NCI-H526 treated with DMSO at 0.1 percent for 48 hours (cell line): ENCODE results near the gene ZEB1.
A peak's percentile ranks its signal among the peaks of the same experiment; 100 is the strongest.
"Not testable (repeated sequence)": the region's sequence is repeated elsewhere in the genome, so short reads cannot be mapped to it uniquely, and the experiment has no call there.

Experiments
- DNase-seq: peaks from one replicate; lab custom pipeline; 2025; lab: John Stamatoyannopoulos, UW

The ZEB1 gene

DNA sequence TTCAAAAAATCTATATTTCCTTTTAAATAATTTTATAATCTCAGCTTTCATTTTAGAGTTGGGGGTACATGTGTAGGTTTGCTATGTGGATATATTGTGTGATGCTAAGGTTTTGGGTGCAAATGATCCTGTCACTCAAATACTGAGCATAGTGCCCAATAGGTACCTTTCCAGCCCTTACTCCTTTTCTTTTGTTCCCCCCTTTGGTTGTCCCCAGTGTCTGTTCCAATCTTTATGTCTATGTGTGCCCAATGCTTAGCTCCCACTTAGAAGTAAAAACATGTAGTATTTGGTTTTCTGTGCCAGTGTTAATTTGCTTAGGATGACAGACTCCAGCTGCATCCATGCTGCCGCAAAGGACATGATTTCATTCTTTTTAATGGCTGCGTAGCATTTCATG is 103.6 kb downstream of the ZEB1 start:
- no peak for DNase-seq

DNA sequence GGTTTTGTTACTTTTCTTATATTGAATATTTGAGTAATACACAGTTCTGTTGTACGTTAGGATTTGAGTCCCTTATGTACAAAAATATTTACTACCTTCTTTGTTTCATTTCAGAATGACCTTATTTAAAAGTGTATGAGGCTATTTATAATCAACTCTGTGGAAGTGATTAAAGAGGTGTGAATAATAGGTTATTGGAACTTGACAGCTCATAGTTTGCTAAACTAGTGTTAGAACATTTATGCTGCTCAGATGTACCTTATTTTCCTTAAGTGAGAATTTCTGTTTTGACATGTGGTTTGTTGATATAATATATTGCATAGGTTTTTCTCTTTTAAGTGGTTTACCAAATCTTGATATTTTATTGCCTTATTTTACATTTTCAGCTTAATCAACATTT is 105.5 kb downstream of the ZEB1 start:
- no peak for DNase-seq

DNA sequence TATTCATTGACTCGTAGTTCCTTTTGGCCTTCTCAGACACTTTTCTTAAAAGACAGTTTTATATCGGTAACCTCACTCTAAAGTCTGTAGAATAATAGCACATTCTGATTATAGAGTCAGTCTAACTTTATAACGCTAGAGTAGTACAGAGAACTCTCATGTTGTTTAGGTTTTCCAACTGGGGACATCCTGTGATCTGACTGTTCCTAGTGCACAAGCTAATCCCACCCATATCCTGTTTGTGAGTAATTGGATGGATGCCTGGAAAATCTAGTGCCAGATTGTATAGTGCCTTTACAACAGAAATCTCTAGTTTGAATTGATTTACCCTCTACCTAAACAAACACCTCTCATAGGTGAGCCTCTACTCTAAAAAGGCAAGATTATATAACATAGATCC is 107.4 kb downstream of the ZEB1 start:
- no peak for DNase-seq

DNA sequence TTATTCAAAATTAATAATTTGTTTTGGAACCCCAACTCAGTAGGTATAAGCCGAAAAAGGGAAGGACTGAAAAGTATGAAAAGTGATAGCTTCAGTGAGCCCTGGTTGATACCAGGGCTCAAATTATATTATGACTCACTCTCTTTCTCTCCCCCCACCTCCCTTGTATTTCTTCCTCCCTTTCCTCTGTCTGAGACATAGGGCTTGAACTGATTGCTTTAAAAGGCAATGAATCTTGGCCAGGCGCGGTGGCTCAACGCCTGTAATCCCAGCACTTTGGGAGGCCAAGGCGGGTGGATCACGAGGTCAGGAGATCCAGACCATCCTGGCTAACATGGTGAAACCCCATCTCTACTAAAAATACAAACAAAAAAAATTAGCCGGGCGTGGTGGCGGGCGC is 108.3 kb downstream of the ZEB1 start:
- DNase-seq, result not testable (repeated sequence)

DNA sequence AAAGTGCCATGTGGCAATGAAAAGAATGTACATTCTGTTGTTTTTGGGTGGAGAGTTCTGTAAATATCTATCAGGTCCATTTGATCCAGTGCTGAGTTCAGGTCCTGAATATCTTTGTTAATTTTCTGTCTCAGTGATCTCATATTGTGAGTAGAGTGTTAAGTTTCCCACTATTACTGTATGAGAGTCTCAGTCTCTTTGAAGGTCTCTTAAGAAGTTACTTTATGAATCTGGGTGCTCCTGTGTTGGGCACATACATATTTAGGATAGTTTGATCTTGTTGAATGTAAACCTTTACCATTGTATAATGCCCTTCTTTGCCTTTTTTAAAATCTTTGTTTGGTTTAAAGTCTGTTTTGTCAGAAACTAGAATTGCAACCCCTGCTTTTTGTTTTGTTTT is 109.5 kb downstream of the ZEB1 start:
- DNase-seq, result not testable (repeated sequence)

DNA sequence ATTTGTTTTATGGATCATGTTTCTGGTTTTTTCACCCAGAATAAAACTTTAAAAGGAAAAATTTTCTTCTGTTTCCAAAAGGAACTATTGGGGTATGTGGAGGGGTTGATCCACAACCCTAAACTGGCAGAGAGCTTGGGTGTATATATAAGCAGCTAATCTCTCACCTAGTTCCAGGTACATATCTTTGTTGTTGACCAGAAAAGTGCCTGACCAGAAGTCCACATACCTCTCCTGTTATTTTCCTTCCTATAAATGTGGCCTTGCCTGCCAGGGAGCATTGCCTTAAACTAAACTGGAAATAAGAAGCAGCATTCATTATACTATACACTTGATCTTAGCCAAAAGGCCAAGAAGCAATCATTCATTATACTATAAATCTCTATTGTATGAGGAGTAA is 112.0 kb downstream of the ZEB1 start:
- no peak for DNase-seq

DNA sequence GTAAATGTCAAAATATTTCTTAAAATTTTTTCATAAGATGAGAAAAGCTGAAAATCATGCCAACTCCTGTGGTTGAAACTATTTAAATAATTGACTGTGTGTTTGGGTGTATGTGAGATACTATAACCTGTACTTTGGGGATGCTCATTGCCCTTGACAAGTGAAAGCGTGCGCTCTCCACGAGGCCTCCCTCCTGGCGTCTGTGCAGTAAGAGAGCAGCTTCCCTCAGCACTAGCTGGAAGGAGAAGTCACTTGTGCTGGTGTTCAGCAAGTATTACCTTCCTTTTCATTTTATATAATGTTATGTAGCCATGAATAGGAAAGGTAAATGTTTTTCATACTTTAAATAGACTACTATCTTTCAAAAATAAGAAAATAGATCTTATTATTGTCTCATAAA is 118.9 kb downstream of the ZEB1 start:
- DNase-seq, result no peak

DNA sequence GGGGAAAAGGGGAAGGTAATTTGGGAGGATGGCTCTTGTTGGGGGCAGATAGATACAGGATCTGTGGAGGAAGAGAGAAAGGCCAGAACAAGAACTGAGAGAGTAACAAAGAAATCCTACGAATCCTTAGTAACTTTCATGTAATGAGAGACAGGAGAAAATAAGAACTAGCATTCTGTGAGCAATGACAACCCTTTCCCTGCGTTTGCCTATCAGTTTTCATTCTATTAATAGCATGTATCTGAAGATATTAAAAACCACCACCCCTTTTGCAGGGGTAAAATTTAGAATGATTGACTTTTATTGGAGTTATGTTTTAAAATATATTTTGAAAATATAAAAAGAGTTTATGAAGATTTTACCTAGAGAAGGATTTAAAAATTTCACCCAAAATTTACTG is 132.8 kb downstream of the ZEB1 start:
- DNase-seq, result no peak

DNA sequence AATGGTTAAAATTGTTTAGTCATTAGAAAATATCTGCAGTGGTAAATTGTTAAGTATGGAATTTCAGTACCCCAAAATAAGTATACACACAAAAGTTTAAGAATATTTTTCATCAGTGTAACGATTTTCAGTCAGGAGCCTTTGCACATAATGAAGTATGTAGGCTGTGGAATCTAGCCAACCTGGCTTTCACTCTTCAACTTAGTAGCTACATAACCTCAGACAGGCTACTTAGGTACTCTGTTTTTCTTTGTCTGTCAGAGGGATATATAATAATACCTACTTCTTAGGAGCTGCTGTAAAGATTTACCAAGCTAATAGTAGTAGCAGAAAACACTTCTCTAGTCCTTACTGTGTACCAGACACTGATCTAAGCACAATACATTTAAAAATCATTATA is 137.5 kb downstream of the ZEB1 start:
- DNase-seq, result no peak

DNA sequence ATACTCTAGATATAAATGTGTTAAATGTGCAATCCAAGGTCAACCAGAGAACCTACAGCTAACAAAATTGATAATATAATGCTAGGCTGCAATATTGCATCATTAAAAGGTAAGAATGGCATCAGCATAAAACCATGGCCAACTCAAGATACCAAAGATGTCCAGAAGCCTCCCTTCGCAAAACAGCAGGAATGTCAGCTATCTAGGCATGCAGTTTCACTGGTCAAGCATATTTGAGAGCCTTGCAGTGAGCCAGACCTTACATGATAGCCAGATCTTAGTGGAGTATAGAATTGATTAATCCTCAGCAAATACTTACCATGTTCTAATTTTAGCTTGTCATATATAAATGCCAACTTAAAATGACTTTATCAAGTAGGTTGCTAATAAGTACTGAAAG is 138.8 kb downstream of the ZEB1 start:
- no peak for DNase-seq

DNA sequence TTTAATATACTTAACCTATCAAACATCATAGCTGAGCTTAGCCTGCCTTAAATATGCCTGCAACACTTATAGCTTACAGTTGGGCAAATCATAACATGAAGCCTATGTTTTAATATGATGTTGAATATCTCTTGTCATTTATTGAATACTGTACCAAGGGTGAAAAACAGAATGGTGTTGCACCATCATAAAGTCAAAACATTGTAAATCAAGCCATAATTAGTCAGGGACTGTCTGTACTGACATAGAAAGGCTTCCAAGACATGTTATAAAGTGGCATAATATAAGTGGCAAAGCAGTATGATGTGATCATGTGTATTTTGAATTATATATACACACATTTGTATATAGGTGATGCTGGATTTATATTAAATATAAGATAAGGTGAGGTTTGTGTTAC is 140.0 kb downstream of the ZEB1 start:
- no peak for DNase-seq

DNA sequence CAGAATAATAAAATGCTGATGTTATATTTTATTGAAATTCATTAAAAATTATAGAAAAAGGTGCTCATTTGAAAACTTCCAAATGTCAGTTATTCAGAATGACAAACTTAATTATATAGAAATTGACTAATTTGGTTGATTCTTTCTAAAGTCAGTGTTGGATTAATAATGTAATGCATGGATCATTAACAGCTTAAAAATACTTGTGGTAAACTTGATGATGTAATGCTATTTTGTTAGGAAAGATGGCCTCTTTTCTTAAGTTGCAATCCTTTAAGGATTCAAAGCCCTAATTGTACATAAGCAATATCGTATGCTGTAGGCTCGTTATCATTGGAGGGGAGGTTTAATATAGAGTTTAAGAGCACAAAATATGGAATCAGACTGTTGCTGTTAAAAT is 141.2 kb downstream of the ZEB1 start:
- no peak for DNase-seq

DNA sequence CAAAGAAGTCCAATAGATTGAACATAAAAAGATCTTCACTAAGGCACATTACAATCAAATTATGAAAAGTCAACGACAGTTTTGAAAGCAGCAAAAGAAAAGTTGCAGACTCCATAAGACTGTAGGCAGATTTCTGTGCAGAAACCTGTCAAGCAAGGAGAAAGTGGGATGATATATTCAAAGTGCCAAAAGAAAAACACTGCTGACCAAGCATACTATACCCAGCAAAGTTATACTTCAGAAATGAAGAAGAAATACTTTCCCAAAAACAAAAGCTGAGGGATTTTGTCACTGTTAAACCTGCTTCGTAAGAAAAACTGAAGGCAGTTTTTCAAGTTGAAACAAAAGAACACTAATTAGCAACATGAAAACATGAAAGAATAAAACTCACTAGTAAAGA is 145.5 kb downstream of the ZEB1 start:
- DNase-seq, result no peak

DNA sequence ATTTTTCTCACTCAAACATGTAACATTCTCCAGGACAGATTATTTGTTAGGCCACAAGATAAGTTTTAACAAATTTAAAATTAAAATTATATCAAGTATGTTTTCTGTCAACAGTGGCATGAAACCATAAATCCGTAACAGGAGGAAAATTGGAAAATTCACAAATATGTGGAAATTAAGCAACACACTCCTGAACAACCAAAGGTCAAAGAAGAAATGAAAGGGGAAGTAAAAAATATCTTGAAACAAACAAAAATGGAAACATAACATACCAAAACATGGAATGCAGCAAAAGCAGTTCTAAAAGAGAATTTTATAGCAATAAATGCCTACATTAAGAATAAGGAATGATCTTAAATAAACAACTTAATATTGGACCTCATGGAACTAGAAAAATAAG is 147.3 kb downstream of the ZEB1 start:
- no peak for DNase-seq

DNA sequence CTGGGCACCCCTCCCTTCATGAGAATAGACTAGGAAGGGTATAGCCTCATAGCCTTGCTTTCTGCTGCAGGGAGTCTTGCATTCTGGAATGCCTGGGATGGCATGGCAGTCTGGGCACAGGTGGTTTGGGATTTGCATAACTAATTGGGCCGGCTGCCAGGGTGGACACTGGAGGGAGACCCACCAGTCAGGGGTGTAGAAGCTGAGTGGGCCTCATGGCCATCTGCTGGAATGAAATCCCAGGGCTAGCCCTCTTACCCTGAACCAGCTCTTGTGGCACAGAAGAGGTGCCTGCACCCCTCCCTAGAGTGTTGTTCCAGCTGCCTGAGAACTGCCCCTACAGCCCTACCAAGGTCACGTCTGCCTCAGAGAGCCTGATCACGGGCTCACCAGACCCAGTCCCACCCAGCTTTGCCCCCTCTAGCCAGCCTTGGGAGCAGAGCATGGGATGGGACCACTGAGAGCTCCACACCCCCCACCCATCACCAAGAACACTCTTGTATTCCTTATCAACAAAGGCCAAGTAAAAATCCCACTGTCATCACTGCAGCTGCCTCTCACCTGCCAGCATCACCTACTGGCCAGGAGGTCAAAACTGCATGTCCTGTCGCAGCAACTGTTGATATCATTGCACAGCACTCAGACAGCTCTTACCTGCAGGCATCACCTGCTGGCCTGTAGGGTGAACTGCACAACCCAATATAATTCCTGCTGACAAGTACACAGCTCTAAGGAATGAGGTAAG is 148.9 kb downstream of the ZEB1 start:
- peak; percentile 1 for DNase-seq

DNA sequence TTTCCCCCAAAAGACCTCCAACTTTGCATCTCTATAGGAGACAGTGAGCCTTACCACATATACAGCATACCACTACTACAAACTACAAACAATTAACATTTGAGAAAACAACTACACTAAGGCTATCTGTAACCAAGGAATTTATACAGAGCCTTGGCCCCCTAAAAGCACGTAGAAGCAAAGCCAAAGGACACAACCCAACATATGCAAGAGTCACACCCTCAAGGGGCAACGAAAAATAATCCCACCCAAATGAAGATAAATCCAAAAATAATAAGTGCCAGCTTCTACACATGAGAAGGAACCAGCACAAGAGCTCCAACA is 149.5 kb downstream of the ZEB1 start:
- DNase-seq, result no peak

DNA sequence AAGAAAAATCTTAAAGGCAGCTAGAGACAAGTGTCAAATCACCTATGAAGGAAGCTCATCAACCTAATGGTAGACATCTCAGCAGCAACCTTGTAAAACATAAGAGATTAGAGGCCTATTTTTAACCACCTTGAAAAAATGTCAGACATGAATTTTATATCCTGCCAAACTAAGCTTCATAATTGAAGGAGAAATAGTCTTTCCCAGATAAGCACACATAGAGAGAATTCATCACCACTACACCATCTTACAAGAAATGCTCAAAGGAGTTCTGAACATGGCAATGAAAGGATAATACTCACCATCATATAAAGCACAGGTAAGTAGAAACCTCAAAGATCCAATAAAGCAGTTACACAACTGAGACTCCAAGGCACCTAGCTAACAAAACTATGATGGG is 156.5 kb downstream of the ZEB1 start:
- DNase-seq, result no peak

DNA sequence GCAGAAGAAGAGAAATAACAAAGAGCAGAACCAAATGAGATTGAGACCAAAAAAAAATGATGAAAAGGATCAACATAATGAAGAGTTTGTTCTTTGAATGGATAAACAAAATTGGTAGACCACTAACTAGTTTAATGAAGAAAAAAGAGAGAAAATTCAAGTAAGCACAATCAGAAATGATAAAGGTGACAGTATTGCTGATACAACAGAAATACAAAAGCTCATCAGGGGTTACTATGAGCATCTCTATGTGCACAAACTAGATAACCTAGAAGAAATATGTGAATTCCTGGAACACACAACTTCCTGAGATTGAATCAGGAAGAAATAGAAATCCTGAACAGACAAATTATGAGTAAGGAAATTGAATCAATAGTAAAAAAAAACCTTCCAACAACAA is 157.1 kb downstream of the ZEB1 start:
- no peak for DNase-seq

DNA sequence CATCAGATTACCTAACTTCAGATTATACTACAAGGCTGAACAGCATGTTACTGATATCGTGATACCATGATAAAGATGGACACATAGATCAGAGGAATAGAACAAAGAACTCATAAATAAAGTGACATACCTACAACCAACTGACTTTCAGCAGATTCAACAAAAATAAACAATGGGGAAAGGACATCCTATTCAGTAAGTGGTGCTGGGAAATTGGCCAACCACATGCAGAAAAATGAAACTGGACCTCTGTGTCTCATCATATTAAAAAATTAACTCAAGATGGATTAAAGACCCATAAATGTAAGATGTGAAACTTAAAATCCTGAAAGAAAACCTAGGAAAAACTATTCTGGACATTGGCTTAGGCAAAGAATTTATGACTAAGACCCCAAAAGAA is 158.6 kb downstream of the ZEB1 start:
- no peak for DNase-seq

DNA sequence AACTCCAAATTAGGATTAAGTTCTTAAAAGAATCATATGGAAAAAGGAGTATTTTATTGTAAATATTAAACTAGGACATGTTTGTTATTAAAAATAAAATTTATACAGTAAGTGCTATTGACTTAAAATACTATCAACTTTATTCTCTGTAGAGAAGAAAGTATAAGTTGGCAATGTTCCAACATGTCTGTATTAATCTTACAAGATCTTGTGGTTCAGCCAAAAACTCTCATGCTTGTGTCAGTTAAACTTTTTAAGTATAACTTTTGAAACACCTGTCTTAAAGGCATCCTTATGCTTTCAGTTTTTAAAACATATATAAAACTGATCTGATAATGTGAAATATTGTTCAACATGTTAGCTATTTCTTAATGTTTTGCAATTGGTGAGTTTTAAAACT is 160.7 kb downstream of the ZEB1 start:
- no peak for DNase-seq

DNA sequence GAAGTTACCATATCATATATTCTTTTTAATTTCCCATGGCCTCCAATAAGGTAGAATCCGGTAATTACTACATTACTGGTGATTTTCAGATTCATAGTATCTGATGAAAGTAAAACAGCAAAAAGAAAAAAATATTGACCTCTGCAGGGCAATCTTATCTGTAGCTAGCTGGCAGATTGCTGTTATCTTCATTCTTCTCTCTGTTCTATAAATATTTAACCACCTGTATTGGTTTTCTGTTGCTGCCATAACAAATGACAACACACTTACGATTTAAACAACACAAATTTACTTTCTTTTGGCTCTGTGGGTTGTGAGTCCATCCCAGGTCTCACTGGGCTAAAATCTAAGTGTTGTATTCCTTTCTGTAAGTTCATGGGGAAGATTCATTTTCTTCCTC is 164.5 kb downstream of the ZEB1 start:
- DNase-seq, result no peak

DNA sequence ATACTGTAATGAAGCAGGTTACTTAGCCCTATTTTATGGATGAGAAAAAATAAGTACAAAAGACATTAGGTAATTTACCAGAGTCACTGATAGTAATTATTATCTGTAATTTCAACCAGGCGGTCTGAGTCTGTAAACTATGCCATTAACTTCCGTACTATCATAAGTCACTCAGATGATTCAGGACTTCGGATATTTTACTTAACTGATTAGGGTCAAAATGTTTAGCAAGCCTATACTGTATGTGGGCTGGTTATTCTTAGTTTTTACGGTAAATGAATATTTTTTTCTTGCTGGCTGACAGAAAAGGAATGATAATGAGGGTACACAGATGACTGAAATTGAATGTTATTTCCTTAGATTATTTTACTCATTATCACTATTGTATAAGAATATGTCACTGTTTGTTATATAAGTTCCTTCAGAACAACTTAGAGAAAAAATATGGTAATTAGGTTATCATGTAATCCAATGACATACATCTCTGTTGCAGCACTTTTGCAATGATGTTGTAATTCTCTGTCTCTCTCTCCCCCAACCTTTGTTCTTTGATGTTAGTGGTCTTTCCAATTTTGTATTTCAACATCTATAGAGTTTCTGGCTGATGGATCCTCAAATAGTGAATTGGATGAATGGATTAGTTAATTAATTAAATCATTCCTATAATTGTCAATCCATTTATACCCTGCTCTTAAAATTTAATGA is 165.6 kb downstream of the ZEB1 start:
- no peak for DNase-seq

DNA sequence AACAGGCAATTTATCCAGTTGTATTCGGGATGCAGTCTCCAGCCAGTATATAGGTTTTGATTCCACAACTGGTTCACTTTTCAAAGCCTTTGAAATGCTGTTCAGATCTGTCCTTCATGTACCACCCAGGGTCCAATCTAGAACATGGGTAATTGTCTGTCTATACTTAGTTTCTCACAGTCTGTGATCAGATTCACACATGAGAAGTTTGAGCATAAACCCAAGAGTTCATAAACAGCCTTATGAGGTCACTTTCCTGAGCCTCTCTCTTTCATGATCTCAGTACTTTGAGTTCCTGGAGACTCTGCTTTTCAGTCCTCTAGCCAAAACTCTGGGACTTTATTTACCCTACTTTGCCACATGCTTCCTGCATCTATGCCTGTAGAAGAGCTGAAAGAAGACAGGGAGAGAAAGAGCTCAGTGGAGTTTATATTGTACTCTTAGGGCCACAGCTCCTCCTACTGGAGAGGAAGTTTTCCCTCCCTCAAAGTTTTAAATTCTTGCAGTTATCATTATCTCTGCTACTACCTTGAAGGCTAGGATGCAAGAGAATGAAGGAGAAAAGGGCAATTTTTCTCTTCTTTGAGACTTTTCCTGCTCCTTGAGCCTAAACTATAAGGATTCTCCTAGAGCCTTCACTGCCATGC is 172.0 kb downstream of the ZEB1 start:
- peak; percentile 3 for DNase-seq

DNA sequence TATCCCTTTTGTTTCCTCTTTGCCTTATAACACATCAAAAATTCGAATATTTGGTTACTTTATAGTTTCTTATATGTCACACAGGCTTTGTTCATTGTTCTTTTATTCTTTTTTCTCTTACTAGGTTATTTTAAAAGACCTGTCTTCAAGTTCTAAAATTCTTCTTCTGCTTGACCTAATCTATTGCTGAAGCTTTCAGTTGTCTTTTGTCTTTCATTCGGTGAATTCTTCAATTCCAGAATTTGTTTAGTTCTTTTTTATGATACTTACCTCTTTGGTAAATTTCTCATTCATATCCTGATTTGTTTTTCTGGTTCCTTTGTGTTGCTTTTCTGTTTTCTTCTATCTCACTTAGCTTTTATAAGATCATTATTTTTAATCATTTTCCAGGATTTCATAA is 188.4 kb downstream of the ZEB1 start:
- no peak for DNase-seq
